HG03439 (cell line): Measurements from ENCODE around the gene VPS11.
"Not testable (repeated sequence)": the region's sequence is repeated elsewhere in the genome, so short reads cannot be mapped to it uniquely, and the experiment has no call there.

Experiments
- ATAC-seq: cut with Tn5 transposase; IDR thresholded peaks from one replicate; pipeline ENCODE4 v1.9.1; 2021; ENCODE audit warnings: mild to moderate bottlenecking, moderate library complexity; ENCODE audit not compliant: unreplicated experiment

Gene VPS11

DNA sequence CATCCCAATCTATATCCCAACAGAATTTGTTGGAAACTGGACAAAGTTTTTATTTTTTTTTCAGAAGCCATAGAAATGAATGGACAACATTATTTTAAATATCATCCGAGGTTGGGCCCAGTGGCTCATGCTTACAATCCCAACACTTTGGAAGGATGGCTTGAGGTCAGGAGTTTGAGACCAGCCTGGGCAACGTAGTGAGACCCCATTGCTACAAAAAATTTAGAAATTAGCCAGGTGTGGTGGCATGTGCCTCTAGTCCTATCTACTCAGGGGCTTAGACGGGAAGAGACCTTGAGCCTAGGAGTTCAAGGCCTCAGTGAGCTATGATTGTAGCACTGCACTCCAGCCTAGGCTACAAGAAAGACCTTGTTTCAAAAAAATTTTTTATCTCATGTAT, 32.8 kb upstream of the VPS11 start:
- no peak for ATAC-seq

- ATAC-seq = no peak
Measured at GRCh38 chr11:119038884-119039283, 28.7 kb upstream of the VPS11 start.

DNA sequence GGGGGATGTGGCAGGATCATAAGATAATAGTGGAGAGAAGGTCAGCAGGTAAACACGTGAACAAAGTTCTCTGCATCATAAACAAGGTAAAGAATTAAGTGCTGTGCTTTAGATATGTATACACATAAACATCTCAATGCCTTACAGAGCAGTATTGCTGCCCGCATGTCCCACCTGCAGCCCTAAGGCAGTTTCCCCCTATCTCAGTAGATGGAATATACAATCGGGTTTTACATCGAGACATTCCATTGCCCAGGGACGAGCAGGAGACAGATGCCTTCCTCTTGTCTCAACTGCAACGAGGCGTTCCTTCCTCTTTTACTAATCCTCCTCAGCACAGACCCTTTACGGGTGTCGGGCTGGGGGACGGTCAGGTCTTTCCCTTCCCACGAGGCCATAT, 28.1 kb upstream of the VPS11 start:
- not testable (repeated sequence) for ATAC-seq

DNA sequence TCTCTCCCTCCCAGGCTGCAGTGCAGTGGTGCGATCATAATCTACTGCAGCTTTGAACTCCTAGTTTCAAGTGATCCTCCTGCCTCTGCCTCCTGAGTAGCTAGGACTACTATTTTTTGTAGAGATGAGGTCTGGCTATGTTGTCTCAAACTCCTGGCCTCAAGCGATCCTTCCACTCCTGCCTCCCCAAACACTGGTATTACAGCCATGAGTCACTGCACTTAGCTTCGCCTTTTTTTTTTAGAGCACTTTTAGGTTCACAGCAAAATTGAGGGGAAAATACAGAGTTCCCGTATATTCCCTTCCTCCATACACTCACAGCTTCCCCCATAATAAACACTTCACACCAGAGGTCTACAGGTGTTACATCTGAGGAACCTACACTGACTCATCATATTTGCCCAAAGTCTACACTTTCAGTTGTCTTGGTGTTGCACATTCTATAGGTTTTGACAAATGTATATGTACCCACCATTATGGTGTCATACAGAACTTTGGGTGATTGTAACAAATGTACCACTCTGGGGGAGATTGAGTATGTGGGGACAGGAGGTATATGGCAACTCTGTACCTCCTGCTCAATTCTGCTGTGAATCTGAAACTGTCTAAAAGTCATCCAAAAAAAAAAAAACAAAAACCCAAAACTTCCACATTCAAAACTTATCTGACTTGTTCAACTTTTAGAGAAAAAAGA, 25.6 kb upstream of the VPS11 start:
- ATAC-seq = no peak

- no peak for ATAC-seq
Measured at GRCh38 chr11:119042927-119043326, 24.7 kb upstream of the VPS11 start.

DNA sequence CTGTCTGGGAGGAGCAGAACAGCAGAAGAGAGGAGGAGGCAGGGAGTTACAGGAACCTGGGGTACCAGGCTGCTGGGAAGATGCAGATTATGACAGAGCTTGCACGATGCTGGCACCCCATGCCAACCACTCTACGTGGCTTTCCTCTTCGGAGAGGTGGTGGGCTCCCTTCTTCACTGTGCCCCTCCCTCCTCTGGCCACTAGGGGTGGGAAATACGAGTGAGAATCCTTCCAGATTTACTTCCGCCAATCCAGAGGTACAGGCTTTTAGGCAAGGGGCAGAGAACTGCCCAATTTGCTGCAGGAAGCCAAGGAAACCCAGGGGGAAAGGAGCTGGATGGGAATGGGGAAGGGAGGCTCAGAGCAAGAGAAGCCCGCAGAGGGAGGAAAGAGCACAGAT, 22.9 kb upstream of the VPS11 start:
- no peak for ATAC-seq

- ATAC-seq = no peak
Measured at GRCh38 chr11:119046489-119046888, 21.1 kb upstream of the VPS11 start.

- ATAC-seq = no peak
Measured at GRCh38 chr11:119047205-119047604, 20.4 kb upstream of the VPS11 start.

GRCh38 chr11:119048644-119049043, 19.0 kb upstream of the VPS11 start:
- ATAC-seq = no peak

DNA sequence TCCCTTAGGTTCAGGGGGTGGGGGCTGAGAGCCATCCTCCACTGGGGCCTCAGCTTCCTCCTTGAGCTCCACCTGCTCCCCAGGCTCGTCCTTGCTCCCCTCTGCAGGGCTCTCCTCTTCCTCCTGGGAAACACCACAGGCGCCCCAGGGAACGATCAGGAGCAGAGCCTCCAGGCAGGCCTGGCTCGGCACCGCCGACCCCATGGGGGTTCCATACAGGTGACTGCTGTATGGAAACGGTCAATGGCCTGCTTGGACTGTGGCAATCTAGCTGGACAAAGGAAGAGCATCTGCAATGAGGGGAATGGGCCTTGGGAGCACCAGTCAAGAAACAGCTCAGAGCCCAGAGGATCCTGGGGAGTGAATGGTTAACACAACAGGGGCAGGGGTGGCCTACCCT, 18.5 kb upstream of the VPS11 start:
- no peak for ATAC-seq

DNA sequence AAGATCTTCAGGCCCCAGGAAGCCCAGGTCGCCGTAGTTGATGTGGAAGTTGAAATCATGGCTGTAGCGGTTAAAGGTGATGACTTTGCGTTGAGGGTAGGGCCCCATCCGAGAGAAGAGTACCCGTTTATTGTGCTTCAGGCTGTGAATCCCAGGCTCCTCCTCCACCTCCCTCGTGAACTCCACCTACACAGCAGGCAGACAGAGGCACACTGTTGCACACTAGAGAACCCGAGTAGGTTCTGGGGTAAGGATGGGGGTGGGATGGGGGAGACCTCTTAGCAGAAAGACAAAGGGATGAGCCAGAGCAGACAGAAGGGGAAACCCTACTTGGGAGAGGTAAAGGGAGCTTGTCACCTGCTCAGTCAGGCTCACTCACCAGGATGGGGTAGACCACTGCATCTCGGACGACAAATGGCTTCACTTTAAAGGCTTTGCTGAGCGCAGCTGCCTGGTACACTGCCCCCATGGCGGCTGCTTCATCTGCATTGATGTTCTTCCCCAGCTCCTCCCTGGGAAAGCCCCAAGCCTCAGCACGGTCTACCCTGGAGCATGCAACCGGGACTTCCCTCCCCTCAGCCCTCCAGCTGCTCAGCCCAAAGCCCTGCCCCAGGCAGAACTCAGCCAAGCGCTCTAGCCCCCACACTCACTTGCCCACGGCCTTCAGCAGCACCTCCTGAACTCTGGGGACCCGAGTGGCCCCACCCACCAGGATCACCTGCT, 16.0 kb upstream of the VPS11 start:
- no peak for ATAC-seq

DNA sequence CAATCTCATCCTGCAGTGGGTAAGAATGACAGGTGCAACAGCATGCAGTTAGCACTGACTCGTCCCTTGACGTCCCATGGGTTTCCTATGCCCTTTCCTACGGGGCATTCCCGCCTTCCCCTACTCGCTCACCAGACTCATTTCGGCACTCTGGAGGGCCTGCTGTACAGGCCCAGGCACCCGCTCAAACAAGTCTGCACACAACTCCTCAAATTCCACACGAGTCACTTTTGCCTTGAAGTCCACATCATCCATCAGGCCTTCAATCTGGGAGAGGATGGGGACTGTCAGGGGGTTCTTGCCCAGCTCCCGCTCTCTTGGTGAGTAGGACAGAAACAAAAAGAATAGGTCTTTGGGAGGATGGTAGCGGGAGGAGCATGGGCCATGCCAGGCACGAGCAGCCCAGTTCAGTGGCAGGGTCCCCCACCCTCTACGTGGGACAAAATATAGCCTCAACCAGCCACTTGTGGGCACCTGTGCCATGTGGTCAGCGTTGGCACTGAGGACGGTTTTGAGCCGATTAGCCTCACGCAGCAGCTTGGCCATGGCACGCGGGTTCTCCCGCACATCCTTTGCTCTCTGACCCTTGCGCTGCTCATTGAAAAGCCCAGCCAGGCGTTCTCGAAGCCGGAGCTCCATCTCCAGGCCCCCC, 15.3 kb upstream of the VPS11 start:
- ATAC-seq = no peak

DNA sequence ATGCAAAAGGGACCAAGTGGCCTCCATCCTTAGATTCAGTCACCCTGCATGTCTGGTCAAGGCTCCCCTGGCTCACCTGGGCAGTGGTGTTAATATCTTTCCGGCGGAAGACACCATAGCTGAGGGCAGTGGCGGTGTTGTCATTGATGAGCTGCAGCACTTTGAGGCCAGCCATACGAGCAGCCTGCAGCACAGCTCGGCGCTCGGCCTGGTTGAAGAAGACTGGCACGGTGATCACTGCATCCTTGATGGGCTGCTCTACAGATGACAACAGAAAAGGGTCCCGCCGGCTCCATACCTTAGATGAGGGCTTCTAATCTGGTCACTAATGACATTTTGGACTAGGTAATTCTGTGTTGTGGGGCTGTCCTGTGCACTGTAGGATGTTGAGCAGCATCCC, 13.2 kb upstream of the VPS11 start:
- no peak for ATAC-seq

DNA sequence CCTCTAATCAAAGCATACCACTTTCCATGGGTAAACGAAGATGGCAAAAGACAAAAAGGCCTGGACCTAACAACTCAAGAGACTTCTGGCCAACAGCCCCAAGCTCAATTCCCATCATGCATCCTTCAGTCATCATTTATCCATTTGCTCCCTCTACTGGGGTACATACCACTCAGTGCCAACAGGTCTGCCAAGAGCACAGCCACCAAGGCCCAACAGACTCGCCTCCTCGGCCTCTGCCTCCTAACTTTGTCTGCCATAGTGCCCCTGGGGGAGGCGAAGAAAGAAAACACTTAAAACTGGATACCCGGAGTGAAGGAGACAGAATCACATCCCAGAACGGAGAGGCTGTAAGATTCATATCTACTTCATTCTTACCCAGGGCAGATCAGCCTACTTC, 11.7 kb upstream of the VPS11 start:
- ATAC-seq = no peak

DNA sequence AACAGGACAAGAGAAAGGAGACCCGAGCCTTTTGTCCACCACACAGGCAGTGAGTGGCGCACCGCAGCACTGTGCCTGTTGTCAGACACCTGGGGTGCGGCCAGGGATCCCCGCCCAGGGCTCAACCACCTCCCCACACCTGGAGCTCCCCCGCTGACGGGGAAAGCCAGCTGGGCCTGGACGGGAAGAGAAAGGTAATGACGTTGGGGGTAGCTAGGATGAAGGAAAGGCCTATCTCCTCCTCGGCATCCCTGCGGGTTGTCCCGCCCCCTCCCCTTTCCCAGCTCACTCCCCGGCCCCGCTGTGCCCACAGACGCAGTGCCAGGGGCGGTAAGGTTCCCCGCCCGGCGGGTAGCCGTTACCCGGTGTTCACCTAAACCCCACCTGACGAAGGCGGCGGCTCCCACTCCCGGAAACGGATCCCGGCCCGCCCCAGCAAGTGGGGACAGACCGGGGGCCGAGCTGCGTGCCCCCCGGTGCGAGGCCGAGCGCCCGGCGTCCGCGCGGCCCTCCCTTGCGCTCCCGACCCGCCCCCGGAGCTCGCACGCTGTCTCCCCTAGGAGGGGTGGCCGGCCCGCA, 11.1 kb upstream of the VPS11 start:
- peak; percentile 3 for ATAC-seq

DNA sequence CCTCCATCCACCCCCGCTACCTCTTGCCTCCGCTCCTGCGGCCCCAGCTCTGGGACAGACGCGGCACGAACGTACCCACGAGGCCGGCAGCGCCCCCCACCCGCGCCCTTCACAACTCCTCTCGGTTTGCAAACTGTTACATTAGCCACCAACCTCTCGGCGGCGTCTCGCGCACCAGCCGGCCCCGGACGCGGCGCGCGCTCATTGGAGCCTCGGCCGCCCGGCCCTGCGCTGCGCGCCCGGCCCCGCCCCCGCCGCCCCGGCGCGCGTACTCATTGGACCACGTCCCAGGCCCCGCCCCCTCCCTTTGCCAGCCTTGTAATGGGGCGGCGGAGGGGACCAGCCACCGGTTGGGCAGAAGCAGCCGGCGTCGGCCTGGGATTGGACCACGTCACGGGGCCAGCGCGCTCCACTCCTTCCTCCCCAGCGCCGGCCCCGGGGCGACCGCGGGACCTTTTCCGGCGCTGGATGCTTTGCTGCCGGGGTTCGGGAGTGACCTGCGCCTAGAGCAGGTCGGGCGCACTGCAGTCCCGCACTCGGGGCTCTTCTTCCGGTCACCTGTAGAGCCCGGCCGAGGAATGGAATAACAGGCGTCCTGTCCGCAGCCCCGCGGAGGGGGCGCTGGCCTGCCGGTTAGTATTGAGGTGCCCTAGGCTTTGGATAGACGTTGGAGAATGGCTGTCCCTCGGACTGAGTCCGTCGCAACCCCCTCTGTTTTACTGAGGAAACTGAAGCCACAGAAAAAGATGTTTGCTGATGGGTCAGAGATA, 10.4 kb upstream of the VPS11 start, which contains the start of gene HYOU1:
TSS of gene HYOU1 (minus strand) at position 206 of the 770 bp plus-strand sequence. CDS start 1,045 bp downstream, outside the sequence.
- ATAC-seq = peak; percentile 86

DNA sequence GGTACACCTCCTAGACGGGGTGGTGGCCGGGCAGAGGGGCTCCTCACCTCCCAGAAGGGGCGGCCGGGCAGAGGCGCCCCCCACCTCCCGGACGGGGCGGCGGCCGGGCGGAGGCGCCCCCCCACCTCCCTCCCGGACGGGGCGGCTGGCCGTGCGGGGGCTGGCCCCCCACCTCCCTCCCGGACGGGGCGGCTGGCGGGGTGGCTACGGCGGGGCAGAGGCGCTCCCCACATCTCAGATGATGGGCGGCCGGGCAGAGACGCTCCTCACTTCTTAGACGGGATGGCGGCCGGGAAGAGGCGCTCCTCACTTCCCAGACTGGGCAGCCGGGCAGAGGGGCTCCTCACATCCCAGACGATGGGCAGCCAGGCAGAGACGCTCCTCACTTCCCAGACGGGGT, 8.5 kb upstream of the VPS11 start:
- not testable (repeated sequence) for ATAC-seq

DNA sequence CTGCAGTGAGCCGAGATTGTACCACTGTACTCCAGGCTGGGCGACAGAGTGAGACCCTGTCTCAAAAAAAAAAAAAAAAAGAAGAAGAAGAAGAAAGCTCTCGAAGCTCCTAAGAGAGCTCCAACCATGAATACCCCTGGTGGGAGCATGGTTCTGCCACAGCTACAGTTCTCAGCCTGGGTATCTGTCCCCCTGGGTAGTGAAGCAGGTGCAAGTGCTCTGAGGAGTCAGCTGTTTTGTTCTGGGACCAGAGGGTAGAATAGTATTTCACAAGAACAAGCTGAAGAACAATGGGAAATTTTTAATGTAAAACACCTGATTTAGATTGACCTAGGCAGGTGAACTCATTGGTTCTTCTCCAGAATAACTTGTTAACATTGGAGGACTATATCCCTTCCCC, 6.4 kb upstream of the VPS11 start:
- no peak for ATAC-seq

DNA sequence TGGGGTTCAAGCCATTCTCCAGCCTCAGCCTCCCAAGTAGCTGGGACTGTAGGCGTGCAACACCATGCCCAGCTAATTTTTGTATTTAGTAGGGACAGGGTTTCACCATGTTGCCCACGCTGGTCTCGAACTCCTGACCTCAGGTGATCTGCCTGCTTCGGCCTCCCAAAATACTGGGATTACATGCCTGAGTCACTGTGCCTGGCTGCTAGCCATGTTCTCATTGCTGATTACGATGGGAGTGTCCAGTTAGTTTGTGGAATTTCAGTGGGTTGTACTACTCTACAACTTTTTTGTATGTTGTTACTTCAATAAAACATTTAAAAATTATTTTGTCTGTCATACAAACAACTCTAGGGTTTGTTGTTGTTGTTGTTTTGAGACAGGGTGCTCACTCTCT, 4.8 kb upstream of the VPS11 start:
- ATAC-seq = no peak

GRCh38 chr11:119065369-119065768, 2.2 kb upstream of the VPS11 start:
- ATAC-seq = no peak

GRCh38 chr11:119077839-119078238, 10.2 kb downstream of the VPS11 start:
- no peak for ATAC-seq
